CD4-positive, alpha-beta T cell treated with Interferon gamma for 1 hour (primary cell): ENCODE measurements around the gene MAST3.

ENCODE experiments used
- DNase-seq: peaks from one replicate; pipeline ENCODE4 v3.0.0-alpha.2; 2020

Gene MAST3

GRCh38 chr19:18097217-18097992 is at the start of gene MAST3:
Gene MAST3 (plus strand): TSS chr19:18097778. CDS start chr19:18097793, 15 bp downstream.
- peak; percentile 94 for DNase-seq

- DNase-seq: no peak
Measured at GRCh38 chr19:18049385-18049784, 48.2 kb upstream of the MAST3 start.

- no peak for DNase-seq
Measured at GRCh38 chr19:18051887-18052286, 45.7 kb upstream of the MAST3 start.

GRCh38 chr19:18053576-18054219 is 43.9 kb upstream of the MAST3 start:
- no peak for DNase-seq

DNA sequence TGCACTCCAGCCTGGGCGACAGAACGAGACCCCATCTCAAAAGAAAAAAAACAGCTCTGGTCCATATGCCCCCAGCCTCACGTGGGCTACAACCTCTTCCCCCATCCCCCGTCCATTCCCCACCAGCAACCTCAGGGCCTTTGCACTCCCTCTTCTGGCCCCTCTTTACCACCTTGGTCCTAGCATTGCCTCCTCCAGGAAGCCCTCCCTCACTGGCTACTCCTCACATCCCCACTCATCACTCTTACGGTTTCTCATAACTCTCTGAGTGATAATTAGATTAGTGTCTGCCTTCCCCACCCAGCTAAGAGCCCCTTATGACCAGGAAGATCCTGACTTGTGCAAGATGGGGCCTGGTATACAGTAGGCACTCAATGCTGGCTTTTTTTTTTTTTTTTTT is 41.6 kb upstream of the MAST3 start:
- no peak for DNase-seq

DNA sequence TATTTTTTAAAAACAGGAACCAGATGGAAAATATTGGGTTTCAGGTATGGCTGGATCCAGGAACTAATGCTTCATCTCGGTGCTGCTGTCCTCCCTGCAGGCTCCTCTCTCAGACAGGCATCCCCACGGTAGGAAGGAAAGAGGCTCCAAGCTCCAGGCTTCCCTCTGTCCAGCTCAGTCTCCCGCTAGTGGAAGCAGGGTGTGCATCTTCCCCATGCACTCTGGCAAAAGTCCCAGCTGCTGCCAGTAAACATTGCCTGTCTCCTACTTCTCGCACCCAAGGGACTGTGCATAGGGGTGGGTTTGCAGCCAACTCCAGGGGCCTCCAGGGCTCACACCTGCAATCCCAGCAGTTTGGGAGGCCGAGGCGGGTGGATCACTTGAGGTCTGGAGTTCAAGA is 40.0 kb upstream of the MAST3 start:
- no peak for DNase-seq

- peak; percentile 80 for DNase-seq
Measured at GRCh38 chr19:18058208-18059009, 39.2 kb upstream of the MAST3 start.

- no peak for DNase-seq
Measured at GRCh38 chr19:18059297-18059696, 38.3 kb upstream of the MAST3 start.

- no peak for DNase-seq
Measured at GRCh38 chr19:18059902-18060301, 37.7 kb upstream of the MAST3 start.

- no peak for DNase-seq
Measured at GRCh38 chr19:18060472-18060871, 37.1 kb upstream of the MAST3 start.

DNA sequence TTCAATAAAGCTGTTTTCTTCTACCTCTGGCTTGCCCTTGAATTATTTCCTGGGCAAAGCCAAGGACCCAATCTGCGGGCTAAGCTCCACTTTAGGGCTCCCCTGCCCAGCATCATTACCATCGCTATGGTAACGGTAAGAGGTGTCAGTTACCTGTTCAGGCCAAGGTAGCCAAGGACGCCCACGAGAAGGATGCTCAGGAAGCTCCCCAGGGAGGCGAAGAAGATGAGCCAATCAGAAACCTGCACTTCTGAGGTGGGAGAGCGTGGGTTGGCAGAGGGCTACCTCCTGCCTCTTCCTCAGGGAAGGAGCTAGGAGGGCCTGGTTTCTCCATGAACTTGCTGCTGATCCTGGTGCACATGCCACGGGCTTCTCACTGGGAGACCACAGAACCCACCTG is 35.5 kb upstream of the MAST3 start:
- DNase-seq: no peak

DNA sequence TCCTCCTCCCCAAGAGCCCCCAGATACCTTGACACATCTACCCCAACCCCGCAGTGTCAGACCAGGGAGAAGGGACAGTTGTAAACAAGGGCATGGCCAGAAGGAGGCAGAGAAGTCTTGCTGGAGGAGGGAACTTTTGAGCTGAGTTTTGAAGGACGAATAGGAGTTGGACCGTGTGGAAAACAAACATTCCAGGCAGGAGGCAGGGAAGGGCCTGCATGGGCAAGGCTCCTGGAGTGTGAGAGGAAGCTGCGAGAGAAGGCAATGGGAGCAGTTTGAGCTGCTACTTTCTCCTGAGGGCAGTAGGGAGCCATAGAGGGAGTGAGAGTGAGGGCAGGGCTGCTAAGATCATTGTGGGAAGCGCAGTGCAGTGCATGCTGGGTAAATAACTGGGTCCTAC is 34.1 kb upstream of the MAST3 start:
- no peak for DNase-seq

DNA sequence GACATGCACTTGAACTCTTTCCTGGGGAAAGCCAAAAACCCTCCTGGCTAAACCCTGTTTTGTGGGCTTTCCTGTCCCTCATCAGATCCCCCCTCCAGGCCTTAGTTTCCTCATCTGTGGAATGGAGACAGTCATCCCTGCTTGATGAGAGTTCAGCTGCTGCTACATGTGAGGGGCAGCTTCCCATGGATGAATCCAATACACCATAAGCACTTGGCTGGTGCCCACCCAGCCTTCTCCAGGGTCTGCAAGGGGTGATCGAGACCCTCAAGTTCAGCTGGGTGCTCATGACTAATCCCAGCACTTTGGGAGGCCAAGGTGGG is 32.4 kb upstream of the MAST3 start:
- no peak for DNase-seq

DNA sequence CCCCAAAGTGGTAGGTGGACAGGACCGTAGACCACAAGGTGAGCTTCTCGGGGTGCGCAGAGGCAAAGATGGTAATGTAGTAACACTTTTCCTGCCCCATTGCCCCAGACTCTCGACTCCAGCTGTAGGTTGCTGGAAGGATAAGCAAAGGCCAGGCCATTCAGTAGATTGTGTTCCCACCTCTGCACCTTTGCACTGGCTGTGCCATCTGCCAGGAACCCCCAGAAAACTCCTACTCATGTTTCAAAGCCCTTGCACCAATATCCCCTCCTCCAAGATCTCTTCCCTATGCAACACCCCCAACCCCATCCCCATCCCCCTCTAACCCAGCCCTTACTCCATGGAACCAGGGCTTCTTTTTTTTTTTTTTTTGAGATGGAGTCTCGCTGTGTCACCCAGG is 29.2 kb upstream of the MAST3 start:
- no peak for DNase-seq

GRCh38 chr19:18069383-18069782 is 28.2 kb upstream of the MAST3 start:
- no peak for DNase-seq

GRCh38 chr19:18070181-18070580 is 27.4 kb upstream of the MAST3 start:
- no peak for DNase-seq

DNA sequence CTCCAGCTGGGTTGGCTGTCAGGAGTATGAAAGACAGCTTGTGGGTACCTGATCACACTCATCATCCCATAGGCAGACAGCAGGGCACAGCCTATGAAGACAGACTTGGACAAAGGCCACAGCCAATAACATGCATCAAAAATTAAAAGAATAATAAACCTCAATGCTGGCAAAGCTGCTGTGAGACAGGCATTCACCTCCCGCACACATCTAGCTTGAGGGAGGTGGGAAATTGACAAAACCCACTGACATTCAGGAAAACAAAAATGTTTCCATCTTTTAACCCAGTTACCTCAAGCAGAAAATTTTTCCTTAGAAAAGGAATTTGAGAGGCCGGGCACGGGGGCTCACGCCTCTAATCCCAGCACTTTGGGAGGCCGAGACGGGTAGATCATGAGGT is 25.2 kb upstream of the MAST3 start:
- no peak for DNase-seq

- no peak for DNase-seq
Measured at GRCh38 chr19:18073197-18073596, 24.4 kb upstream of the MAST3 start.

- DNase-seq: no peak
Measured at GRCh38 chr19:18074192-18074591, 23.4 kb upstream of the MAST3 start.

DNA sequence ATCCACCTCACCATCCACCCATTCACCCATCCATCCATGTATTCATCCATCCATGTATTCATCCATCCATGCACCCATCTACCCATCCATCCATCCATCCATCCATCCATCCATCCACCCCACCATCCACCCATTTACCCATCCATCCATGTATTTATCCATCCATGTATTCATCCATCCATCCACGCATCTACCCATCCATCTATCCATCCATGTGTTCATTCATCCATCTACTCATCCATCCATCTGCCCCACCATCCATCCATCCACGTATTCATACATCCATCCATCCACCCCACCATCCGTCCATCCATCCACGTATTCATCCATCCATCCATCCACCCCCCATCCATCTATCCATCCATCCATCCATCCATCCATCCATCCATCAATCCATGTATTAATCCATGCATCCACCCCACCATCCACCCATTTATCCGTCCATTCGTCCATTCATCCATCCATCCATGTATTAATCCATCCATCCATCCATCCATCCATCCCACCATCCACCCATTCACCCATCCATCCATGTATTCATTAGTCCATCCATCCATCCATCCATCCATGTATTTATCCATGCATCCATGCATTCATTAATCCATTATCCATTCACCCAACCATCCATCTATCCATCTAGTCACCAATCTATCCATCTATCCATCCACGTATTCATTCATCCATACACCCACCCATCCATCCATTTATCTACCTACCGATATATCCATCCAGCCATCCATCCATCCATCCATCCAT is 13.5 kb upstream of the MAST3 start:
- DNase-seq: no peak

GRCh38 chr19:18085702-18086457 is 11.7 kb upstream of the MAST3 start:
- DNase-seq: no peak

DNA sequence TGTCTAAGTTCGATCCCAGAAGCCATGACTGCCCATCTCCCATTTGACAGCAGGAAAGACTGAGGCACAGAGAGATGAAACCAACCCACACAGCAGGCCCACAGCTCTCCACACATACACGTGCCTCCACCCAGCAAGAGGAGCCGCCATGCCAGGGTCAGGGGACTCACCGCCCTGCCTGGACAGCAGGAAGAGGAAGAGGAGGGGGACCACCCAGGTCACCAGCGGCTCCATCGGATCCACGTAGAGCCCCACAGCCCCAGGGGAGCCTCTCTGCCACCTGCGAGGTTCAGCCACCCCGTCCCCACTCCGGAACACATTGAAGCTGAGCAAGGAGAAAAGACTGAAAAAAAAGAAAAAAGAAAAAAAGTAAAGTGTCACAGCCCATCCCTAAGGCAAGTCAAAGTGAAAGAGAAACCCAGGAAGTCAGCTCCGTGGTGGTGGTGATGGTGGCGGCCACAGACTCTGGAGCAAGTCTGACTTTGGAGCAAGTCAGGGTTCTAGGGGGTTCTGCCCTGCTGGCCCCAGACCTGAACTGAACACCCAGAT is 10.9 kb upstream of the MAST3 start, which contains the start of gene IL12RB1:
Gene IL12RB1 (minus strand): TSS at position 345 of the 549 bp plus-strand sequence. CDS start 111 bp downstream, at position 234.
- peak; percentile 62 for DNase-seq
